ENCODE data around the gene PPP1R27.

Gene PPP1R27

GRCh38 chr17:81834831-81835267, at the start of gene PPP1R27:
Gene PPP1R27 (minus strand): TSS chr17:81835050. CDS start chr17:81834953, 97 bp downstream.
- no peak for DNase-seq (ENCODE audit: low spot score)

DNA sequence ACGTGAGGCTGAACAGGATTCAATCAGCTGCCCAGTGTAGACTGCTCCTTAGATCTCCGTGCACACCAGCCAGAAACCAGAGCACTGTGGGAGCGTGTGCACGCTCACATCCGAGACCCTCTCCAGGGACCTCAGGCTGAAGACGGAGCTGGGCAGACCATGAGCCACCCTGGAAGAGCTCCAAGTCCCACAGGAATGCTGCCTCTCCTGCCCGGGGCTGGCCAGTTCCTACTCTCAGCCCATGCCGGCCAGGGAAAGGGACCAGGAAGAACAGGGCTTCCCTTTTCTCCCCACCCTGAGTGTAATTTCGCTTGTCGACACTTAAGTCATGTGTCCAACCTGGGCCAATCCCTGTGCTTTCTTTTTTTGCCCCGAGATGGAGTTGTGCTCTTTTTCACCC, 49.7 kb upstream of the PPP1R27 start:
- DNase-seq (ENCODE audit: low spot score): no peak

- DNase-seq (ENCODE audit: low spot score): no peak
Measured at GRCh38 chr17:81879121-81879520, 44.3 kb upstream of the PPP1R27 start.

GRCh38 chr17:81878294-81878693, 43.4 kb upstream of the PPP1R27 start:
- no peak for DNase-seq (ENCODE audit: low spot score)

- no peak for DNase-seq (ENCODE audit: low spot score)
Measured at GRCh38 chr17:81877569-81877968, 42.7 kb upstream of the PPP1R27 start.

GRCh38 chr17:81871387-81872230, 36.8 kb upstream of the PPP1R27 start:
- DNase-seq (ENCODE audit: low spot score): peak; percentile 91

DNA sequence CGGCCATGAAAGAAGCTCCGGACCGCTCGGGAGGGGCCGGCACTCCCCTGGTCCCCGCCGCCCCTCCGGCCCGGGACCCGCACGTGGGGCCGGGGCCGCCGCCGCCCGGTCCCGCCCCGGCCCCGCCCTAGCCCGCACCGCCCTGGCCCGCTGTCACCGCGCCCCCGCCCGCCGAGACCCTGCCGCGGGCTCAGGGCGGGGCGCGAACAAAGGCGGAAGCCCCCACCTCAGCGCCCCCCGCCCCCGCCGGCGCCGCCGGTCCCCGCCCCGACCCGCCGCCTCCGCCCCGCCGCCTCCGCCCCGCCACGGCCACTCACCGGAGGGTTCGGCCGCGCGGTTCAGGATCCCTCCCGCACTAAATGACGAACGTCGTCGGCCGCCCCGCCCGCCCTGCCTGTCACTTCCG, 36.1 kb upstream of the PPP1R27 start, which contains the start of gene ARHGDIA:
Gene ARHGDIA (minus strand): TSS at position 357 of the 406 bp plus-strand sequence. CDS start 1,407 bp downstream, outside the sequence.
- DNase-seq (ENCODE audit: low spot score): no peak

DNA sequence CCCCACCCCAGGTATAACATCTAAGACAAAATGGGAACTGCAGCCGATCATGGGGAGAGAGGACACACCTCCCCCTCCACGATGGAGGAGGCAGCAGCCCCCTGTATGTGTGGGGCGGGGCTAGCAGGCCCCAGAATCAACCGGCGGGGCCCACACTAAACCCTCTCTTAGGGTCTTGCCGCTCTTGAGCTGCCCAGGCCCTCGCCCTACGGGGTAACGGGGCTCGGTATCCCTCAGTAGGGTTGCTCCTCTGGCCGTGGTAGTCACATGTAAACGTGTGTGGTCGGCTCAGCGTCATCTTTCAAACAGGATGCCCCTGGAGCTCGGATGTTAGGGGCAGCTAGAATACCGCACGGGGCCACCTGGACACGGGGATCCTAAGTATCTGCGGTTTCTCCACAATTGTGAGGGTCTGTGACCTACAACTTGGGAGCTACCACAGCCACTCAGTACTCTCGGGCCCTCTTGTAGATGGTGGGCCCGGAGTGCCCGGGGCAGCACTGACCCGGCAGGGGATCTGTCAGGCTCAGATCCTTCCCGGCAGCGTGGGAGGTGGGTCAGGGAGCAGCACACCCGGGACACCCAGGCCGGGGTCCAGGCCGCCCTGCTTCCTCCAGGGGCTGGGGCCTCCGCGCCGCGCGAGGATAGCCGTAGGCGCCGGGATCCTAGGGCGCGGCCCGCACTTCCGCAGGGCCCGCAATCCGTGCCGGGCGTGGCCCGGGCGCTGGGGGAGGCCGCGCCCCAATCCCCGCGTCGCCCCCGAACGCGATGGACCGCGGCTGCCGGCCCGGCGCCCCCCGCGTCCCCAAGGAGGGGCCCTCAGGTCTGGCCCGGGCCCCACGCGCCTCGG, 35.5 kb upstream of the PPP1R27 start:
- peak; percentile 67 for DNase-seq (ENCODE audit: low spot score)

DNA sequence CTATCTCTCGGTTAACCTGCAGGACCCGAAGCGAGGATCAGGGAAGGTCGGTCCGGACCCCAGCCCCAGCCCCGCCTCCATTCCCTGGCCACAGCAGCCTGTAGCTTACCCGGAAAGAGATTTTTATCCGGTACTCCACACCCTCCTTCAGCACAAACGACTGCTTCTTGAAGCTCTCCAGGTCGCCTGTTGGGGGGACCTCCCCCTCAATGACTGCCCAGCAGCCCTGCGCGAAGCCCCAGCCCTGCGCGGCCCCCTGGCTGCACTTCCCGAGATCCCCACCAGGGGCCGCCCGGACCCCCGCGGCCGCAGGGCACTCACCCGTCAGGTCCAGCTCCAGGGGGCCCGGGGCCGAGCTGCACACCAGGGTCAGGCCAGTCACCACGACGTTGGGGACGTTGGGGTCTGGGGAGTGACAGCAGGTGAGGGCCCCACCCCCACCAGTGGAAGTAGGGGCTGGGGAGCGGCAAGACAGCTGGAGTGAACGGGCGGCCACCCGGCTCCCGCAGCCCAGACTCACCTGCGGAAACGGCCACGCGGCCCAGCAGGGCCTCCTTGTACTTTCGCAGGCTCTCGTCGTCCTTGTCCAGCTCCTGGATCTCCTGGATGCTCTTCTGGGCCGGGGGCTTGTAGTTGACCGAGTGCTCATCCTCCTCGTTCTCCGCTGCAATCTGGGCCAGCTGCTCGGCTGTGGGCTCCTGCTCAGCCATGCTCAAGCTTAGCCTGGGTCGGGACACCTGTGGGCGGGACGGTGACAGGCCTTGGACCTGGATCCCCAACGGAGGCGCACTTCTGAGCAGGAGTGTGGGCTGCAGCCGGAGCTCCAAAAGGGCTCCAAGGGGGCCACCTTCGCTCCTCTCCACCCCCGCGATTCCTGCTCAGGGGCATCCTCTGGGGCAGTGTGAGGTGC, 34.6 kb upstream of the PPP1R27 start:
- DNase-seq (ENCODE audit: low spot score): no peak

DNA sequence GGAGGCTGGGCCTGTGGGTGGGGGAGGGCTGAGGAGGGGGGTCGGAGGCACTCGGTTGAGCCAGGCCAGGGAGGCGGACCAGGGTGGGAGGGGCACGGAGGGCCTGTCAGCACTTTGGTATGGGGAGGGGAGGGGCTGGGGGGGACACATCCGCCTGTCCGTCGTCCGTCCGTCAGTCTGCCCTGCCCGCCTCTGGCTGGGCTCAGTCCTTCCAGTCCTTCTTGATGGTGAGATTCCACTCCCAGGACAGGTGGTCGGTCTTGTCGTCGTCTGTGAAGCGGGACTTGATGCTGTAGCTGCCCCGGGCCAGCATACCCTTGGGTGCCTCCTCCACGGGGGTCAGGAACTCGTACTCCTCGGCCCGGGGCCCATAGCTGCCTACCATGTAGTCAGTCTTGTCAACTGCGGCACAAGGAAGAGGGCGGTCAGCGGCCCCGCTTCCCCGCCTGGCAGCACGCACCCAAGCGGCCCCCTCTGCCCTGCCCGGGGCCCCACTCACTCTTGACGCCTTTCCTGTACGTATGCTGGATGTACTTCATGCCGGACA, 33.9 kb upstream of the PPP1R27 start:
- DNase-seq (ENCODE audit: low spot score): no peak

DNA sequence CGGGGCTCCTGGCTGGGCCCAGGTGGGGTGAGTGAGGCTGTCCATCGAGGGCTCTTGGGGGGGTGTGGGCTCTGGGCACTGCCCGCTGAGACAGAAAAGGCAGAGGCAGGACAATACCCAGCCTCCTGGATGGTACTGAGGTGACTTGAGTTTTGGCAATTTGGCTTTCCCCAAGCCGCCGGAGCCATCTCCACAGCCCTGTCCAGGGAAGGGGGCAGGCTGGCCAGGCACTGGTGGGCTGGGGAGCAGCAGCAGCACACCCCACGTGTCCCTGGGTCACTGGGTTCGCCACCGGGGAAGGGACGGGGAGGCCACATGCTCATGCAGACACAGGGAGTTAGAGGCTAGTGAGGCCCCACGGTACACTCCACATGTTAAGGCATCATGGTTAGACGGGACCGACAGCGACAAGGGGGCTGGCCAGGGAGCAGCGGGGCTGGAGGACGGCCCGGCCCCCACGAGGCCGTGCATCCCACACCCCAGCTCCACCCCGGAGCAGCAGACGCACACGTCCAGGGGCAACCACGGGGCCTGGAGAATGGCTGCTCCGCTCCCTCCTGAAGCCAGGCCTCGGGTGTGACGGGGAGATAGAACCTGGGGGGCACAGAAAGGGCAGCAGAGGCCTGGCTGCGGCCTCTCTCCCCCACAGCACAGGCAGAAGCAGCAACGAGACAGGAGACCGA, 33.3 kb upstream of the PPP1R27 start:
- no peak for DNase-seq (ENCODE audit: low spot score)

GRCh38 chr17:81867170-81867990, 32.5 kb upstream of the PPP1R27 start:
- no peak for DNase-seq (ENCODE audit: low spot score)

GRCh38 chr17:81866440-81867169, 31.8 kb upstream of the PPP1R27 start:
- DNase-seq (ENCODE audit: low spot score): no peak

GRCh38 chr17:81865733-81866439, 31.0 kb upstream of the PPP1R27 start:
- no peak for DNase-seq (ENCODE audit: low spot score)

- DNase-seq (ENCODE audit: low spot score): no peak
Measured at GRCh38 chr17:81865358-81865732, 30.5 kb upstream of the PPP1R27 start.

GRCh38 chr17:81863833-81864768, 29.3 kb upstream of the PPP1R27 start:
- DNase-seq (ENCODE audit: low spot score): no peak

GRCh38 chr17:81863123-81863675, 28.3 kb upstream of the PPP1R27 start:
- DNase-seq (ENCODE audit: low spot score): no peak
